H9 (cell line): ENCODE measurements around the gene MUL1. TPM values are rescaled to one million over a fixed set of nuclear protein-coding genes. Genes with fewer than 3 reads are reported as not detected.

Experiments
- DNase-seq: peaks from one replicate; pipeline ENCODE4 v3.0.0-alpha.2; 2017
- H2AFZ ChIP-seq: one replicate; pipeline ENCODE4 v1.6.1; 2013; ENCODE audit warnings: mild to moderate bottlenecking, low read length, control low read depth, moderate library complexity
- H2AK5ac ChIP-seq: 2 replicates; pipeline ENCODE4 v1.6.1; 2013; ENCODE audit warnings: low read length, control low read depth, mixed read lengths; ENCODE audit not compliant: insufficient read length
- H2BK120ac ChIP-seq: one replicate; pipeline ENCODE4 v1.6.1; 2013; ENCODE audit warnings: low read depth, mild to moderate bottlenecking, low read length, control low read depth, inconsistent platforms; ENCODE audit not compliant: poor library complexity, severe bottlenecking
- H2BK12ac ChIP-seq: 2 replicates; pipeline ENCODE4 v1.6.1; 2013; ENCODE audit warnings: low read length, control low read depth, mixed read lengths, low read depth; ENCODE audit not compliant: insufficient read length
- H2BK15ac ChIP-seq: 2 replicates; pipeline ENCODE4 v1.6.1; 2013; ENCODE audit warnings: low read depth, low read length, control low read depth
- H2BK20ac ChIP-seq: one replicate; pipeline ENCODE4 v1.6.1; 2013; ENCODE audit warnings: low read depth, mild to moderate bottlenecking, low read length, control low read depth, inconsistent platforms; ENCODE audit not compliant: poor library complexity, severe bottlenecking
- H2BK5ac ChIP-seq: 2 replicates; pipeline ENCODE4 v1.6.1; 2013; ENCODE audit warnings: low read length, control low read depth, mixed read lengths; ENCODE audit not compliant: insufficient read length
- H3K14ac ChIP-seq: 2 replicates; pipeline ENCODE4 v1.6.1; 2013; ENCODE audit warnings: low read length, control low read depth; ENCODE audit not compliant: insufficient read depth
- H3K18ac ChIP-seq: 2 replicates; pipeline ENCODE4 v1.6.1; 2013; ENCODE audit warnings: low read depth, mild to moderate bottlenecking, mixed read lengths, low read length, control low read depth; ENCODE audit not compliant: insufficient read length
- H3K23ac ChIP-seq: 2 replicates; pipeline ENCODE4 v1.6.1; 2013; ENCODE audit warnings: low read length, control low read depth, mixed read lengths, low read depth; ENCODE audit not compliant: insufficient read length
- H3K23me2 ChIP-seq: 2 replicates; pipeline ENCODE4 v1.6.1; 2013; ENCODE audit warnings: low read depth, mild to moderate bottlenecking, mixed read lengths, low read length, control low read depth; ENCODE audit not compliant: insufficient read length, poor library complexity, severe bottlenecking
- H3K27ac ChIP-seq: 2 replicates; pipeline ENCODE4 v1.5.1; 2013; ENCODE audit warnings: low read length, control low read depth, mixed read lengths, low read depth; ENCODE audit not compliant: insufficient read length
- H3K27me3 ChIP-seq: 2 replicates; pipeline ENCODE4 v1.6.1; 2013; ENCODE audit warnings: low read length, control low read depth, inconsistent platforms; ENCODE audit not compliant: insufficient read depth
- H3K4ac ChIP-seq: 2 replicates; pipeline ENCODE4 v1.6.1; 2013; ENCODE audit warnings: low read depth, mild to moderate bottlenecking, control low read depth, inconsistent platforms, low read length, moderate library complexity
- H3K4me1 ChIP-seq: 2 replicates; pipeline ENCODE4 v1.6.1; 2013; ENCODE audit warnings: low read length, control low read depth, inconsistent platforms; ENCODE audit not compliant: insufficient read depth
- H3K4me2 ChIP-seq: 2 replicates; pipeline ENCODE4 v1.6.1; 2013; ENCODE audit warnings: low read length, control low read depth, mixed read lengths; ENCODE audit not compliant: insufficient read length, insufficient read depth
- H3K56ac ChIP-seq: 2 replicates; pipeline ENCODE4 v1.6.1; 2013; ENCODE audit warnings: low read depth, mild to moderate bottlenecking, mixed read lengths, low read length, control low read depth; ENCODE audit not compliant: insufficient read length
- H3K79me1 ChIP-seq: 2 replicates; pipeline ENCODE4 v1.6.1; 2013; ENCODE audit warnings: low read depth, mild to moderate bottlenecking, moderate library complexity, low read length, control low read depth, inconsistent platforms; ENCODE audit not compliant: insufficient read depth, poor library complexity, severe bottlenecking
- H3K79me2 ChIP-seq: 2 replicates; pipeline ENCODE4 v1.6.1; 2013; ENCODE audit warnings: low read length, control low read depth, inconsistent platforms; ENCODE audit not compliant: insufficient read depth
- H3K9ac ChIP-seq: 2 replicates; pipeline ENCODE4 v1.6.1; 2013; ENCODE audit warnings: low read length, control low read depth, mixed read lengths; ENCODE audit not compliant: insufficient read length; ENCODE audit errors: extremely low read depth
- H3K9me3 ChIP-seq: one replicate; pipeline ENCODE4 v1.6.1; 2013; ENCODE audit warnings: low read depth, low read length, inconsistent platforms; ENCODE audit not compliant: control insufficient read depth
- H3T11ph ChIP-seq: one replicate; pipeline ENCODE4 v1.6.1; 2013; ENCODE audit warnings: mild to moderate bottlenecking, low read length, control low read depth, inconsistent platforms
- H4K20me1 ChIP-seq: one replicate; pipeline ENCODE4 v1.6.1; 2013; ENCODE audit not compliant: control insufficient read depth, insufficient read length, insufficient read depth
- H4K5ac ChIP-seq: 2 replicates; pipeline ENCODE4 v1.6.1; 2013; ENCODE audit warnings: low read depth, mild to moderate bottlenecking, mixed read lengths, low read length, control low read depth; ENCODE audit not compliant: insufficient read length
- H4K8ac ChIP-seq: replicated peaks from 2 replicates; pipeline ENCODE4 v1.6.1; 2013; ENCODE audit warnings: low read length, control low read depth, mixed read lengths, low read depth; ENCODE audit not compliant: insufficient read length
- H4K91ac ChIP-seq: 2 replicates; pipeline ENCODE4 v1.6.1; 2013; ENCODE audit warnings: low read depth, mild to moderate bottlenecking, moderate library complexity, mixed read lengths, low read length, control low read depth; ENCODE audit not compliant: insufficient read length
- H3K27ac Mint-ChIP-seq, 3 experiments: 2 replicates in 2 of 3; 3 replicates in 1 of 3; pipeline ENCODE4 v1.8.0; 2020 to 2021; ENCODE audit warnings: mixed read lengths in 3 of 3, mild to moderate bottlenecking in 1 of 3, moderate library complexity in 1 of 3
- H3K27me3 Mint-ChIP-seq: 2 replicates; pipeline ENCODE4 v1.8.0; 2021; ENCODE audit warnings: low read depth, mild to moderate bottlenecking, moderate library complexity, mixed read lengths
- H3K36me3 Mint-ChIP-seq, 3 experiments: 2 replicates in 2 of 3; 3 replicates in 1 of 3; pipeline ENCODE4 v1.8.0; 2020 to 2021; ENCODE audit warnings: low read depth in 3 of 3, mixed read lengths in 3 of 3; ENCODE audit not compliant: insufficient read depth in 1 of 3
- H3K4me1 Mint-ChIP-seq, 2 experiments: 2 replicates each; pipeline ENCODE4 v1.8.0; 2020; ENCODE audit warnings: mixed read lengths in 2 of 2
- H3K4me3 Mint-ChIP-seq, 2 experiments: 2 replicates in 1 of 2; 3 replicates in 1 of 2; pipeline ENCODE4 v1.8.0; 2020 to 2021; ENCODE audit warnings: mild to moderate bottlenecking in 2 of 2, mixed read lengths in 2 of 2, moderate library complexity in 1 of 2
- H3K9me3 Mint-ChIP-seq, 2 experiments: 2 replicates in 1 of 2; 3 replicates in 1 of 2; pipeline ENCODE4 v1.8.0; 2020; ENCODE audit warnings: mild to moderate bottlenecking in 2 of 2, mixed read lengths in 2 of 2, moderate library complexity in 1 of 2
- WGBS: extraction: QIAGEN DNeasy Blood & Tissue Kit; methylation state at CpG from one replicate; pipeline ENCODE4 v1.1.7; 2013; ENCODE audit warnings: missing lambda C conversion rate, low lambda C conversion rate, mixed read lengths; ENCODE audit not compliant: insufficient read length; ENCODE audit errors: extremely low coverage; 5-methylcytosine and 5-hydroxymethylcytosine counted together
- total RNA-seq: library from RNA; stranded (reverse); gene quantifications from 2 replicates; pipeline ENCODE4 v1.2.1, GENCODE V29; 2021
- TF ChIP-seq, protein P1 (sequence below): fragments of 200-600 bp; sonication (generic); conservative IDR thresholded peaks from 3 replicates; pipeline ENCODE4 v1.8.0; 2021; ENCODE audit warnings: antibody characterized with exemption, mild to moderate bottlenecking

MUL1 gene
- total RNA-seq, 1 experiment from 2014 or later = 27.1 TPM

DNA sequence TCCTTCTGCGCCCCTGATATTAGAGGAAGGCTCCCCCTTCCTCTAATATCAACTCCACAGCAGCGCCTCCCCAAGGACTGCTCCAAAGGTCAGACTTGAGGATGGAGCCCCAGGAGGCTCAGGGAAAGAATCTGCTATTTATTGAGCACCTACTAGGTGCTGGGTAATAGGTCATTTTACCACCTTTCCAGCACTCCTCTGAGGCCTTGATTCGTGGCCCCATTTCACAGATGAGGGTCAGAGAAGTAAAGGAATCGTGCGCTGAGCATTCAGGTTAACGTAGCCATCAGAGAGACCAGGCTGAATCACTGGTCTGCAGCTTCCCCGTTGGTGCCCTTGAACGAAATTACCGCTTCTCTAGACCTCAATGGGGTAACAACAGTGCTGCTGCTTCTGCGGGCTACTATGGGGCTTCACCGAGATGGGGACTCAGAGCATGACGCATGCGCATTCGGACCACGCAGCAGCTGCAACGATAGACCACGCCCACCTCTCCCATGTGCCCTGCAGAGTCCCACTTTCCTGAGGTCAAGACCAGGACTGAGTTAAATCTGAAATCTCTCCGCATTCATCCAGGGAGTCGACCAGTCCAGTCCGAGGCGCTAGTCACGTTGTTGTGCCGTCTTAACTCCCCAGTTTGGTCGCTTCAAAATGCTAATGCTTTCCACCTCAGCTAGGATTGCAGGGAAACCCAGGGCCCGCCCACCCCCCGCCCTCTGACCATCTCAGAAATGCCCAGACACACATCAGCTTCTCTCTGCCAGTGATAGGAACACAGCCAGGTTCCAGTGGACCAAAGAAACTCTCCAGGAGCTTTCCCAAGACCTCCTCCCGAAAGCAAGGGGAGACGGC, 34.9 kb downstream of the MUL1 start:
- no peak overlapping the region for H2BK5ac ChIP-seq
- Mint-ChIP-seq H3K9me3 (no peaks in the 10 kb centered on the region; a peak in 1 of 5 replicates), H3K27me3 (peaks cover 68% of the 10 kb centered on the region), H3K4me1 (peaks cover 27 to 31% of the 10 kb centered on the region in 2 experiments), H3K4me3 (peak overlapping the region; percentile 59 to 71), H3K36me3 (no peaks in the 10 kb centered on the region), H3K27ac (no peak overlapping the region)
- DNase-seq = peak; percentile 90
- no peaks in the 10 kb centered on the region for H3K23me2 ChIP-seq
- no peak overlapping the region for H4K91ac ChIP-seq
- no peak overlapping the region for H3K56ac ChIP-seq
- no peak overlapping the region for H2BK20ac ChIP-seq
- no peaks in the 10 kb centered on the region for H3K79me1 ChIP-seq
- H2AK5ac ChIP-seq = no peak overlapping the region
- WGBS = no CpG with 5 or more reads among the region's 28 CpGs
- no peak overlapping the region for H3K18ac ChIP-seq
- H2BK120ac ChIP-seq = no peak overlapping the region
- H3K14ac ChIP-seq = no peak overlapping the region
- TF ChIP-seq, protein P1, sequence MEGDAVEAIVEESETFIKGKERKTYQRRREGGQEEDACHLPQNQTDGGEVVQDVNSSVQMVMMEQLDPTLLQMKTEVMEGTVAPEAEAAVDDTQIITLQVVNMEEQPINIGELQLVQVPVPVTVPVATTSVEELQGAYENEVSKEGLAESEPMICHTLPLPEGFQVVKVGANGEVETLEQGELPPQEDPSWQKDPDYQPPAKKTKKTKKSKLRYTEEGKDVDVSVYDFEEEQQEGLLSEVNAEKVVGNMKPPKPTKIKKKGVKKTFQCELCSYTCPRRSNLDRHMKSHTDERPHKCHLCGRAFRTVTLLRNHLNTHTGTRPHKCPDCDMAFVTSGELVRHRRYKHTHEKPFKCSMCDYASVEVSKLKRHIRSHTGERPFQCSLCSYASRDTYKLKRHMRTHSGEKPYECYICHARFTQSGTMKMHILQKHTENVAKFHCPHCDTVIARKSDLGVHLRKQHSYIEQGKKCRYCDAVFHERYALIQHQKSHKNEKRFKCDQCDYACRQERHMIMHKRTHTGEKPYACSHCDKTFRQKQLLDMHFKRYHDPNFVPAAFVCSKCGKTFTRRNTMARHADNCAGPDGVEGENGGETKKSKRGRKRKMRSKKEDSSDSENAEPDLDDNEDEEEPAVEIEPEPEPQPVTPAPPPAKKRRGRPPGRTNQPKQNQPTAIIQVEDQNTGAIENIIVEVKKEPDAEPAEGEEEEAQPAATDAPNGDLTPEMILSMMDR = no peak
- H4K8ac ChIP-seq = no peak overlapping the region
- no peak overlapping the region for H4K5ac ChIP-seq
- H3K79me2 ChIP-seq = no peaks in the 10 kb centered on the region
- H3T11ph ChIP-seq = no peak overlapping the region
- H2BK12ac ChIP-seq = no peak overlapping the region
- H3K9me3 ChIP-seq = no peaks in the 10 kb centered on the region
- H3K27ac ChIP-seq = no peak overlapping the region
- H3K27me3 ChIP-seq = no peaks in the 10 kb centered on the region; the same call in 1 of the 2 replicates
- H2BK15ac ChIP-seq = no peak overlapping the region
- peak overlapping the region; percentile 87 for H2AFZ ChIP-seq
- H3K9ac ChIP-seq = no peak overlapping the region
- H3K4ac ChIP-seq = no peak overlapping the region
- H3K4me2 ChIP-seq = peak overlapping the region; percentile 37
- no peak overlapping the region for H3K23ac ChIP-seq
- H4K20me1 ChIP-seq = no peaks in the 10 kb centered on the region
- peaks cover 7% of the 10 kb centered on the region; the same call in 1 of the 2 replicates for H3K4me1 ChIP-seq
